Suppressor macrophage treated with lipopolysaccharide for 1 hour (primary cell): ENCODE data around the gene MYOD1.

ENCODE experiments used
- DNase-seq, 3 donors: peaks; one replicate each; pipeline ENCODE4 v3.0.0-alpha.2; 2020 to 2022

The MYOD1 gene

DNA sequence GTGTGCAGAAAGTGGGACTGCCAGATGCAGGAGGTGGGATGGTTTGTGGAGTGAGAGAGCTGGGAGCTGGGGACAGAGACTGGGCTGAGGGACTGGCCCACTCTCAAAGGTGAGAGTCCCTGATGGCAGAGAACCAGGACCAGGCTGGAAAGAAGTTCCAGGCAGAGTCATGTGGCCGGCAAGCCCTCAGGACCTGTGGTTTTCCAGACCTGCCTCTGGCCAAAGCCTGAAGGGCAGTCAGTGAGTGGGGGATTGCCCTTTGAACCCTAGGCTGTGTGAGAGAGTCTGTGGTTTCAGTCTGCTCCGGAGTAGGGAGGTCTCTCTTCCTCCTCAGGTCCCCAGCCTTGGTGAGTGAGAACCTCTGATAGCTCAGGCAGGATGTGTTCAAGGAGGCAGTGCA lies 32.2 kb downstream of the MYOD1 start:
- DNase-seq = no peak

DNA sequence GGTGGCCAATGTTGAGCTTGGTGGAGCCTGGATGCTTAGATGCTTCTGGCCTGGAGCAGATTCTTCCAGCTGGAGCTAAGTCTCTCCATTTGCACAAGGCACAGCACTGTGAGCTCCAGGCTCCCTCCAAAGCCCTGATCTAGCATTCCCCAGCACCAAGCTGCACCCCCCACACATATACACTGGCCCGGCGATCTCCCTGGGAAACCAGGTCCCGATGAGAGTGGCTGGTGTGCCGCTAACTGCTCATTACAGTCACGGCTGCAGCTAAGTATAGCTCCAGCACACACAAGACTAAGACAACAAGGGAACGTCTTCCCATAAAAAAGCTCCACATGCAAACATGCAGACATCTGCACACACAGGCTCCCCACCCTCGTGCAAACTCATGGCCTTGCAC lies 32.8 kb downstream of the MYOD1 start:
- DNase-seq = no peak

DNA sequence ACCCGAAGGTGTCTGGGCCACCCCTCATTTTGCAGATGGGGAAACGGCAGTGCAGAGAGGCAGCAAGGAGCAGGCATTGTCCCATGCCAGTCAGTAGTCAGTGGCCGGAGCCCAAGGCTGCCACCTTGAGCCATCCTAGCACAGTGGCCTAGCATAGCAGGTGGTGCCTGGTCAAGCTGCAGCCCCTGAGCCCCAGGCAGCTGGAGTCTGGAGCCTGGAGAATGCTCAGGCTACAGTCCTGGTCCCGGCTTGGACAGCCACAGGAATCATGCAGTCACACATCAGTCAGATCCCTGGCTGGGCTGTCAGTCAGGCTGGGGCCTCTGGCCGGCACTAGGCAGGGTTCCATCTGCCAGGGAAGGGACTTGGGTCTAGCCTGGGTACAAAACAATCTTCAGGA lies 33.8 kb downstream of the MYOD1 start:
- DNase-seq = no peak

DNA sequence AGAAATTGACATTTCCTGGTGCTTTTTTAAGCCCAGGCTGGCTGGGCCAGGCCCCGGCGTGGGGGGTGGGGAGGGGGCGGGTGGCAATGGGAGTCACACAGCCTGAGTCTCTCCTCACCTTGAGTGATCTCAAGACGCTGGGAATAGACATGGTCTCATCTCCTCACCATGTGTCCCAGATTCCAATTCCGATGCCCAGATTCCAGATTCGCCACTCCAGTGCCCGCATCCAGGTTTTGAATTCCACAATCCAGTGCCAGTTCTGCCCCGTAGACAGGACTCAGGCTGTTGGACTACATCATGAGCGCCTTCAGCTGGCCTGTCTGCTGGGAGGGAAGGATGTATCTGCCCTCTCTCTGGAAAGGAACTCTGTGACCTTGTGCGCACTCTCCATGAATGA lies 34.3 kb downstream of the MYOD1 start:
- no peak for DNase-seq

DNA sequence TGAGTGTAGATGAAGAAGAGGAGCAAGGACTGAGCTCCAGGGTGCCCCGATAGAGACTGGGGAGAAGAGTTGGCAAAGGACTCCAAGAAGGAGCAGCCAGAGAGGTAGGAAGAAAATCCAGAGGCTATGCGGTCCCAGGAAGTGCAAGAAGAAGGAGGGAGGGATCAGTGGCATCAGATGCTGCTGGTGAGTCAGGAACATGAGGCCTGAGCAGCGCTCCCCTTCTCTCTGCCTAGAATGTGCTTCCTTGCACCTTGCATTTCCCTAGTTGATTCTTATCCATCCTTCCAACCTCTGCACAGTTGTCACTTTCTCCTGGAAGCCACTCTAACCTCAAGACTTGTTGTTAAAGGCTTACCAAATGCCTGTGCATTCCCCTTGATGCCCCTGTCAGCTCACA lies 36.5 kb downstream of the MYOD1 start:
- no peak for DNase-seq

DNA sequence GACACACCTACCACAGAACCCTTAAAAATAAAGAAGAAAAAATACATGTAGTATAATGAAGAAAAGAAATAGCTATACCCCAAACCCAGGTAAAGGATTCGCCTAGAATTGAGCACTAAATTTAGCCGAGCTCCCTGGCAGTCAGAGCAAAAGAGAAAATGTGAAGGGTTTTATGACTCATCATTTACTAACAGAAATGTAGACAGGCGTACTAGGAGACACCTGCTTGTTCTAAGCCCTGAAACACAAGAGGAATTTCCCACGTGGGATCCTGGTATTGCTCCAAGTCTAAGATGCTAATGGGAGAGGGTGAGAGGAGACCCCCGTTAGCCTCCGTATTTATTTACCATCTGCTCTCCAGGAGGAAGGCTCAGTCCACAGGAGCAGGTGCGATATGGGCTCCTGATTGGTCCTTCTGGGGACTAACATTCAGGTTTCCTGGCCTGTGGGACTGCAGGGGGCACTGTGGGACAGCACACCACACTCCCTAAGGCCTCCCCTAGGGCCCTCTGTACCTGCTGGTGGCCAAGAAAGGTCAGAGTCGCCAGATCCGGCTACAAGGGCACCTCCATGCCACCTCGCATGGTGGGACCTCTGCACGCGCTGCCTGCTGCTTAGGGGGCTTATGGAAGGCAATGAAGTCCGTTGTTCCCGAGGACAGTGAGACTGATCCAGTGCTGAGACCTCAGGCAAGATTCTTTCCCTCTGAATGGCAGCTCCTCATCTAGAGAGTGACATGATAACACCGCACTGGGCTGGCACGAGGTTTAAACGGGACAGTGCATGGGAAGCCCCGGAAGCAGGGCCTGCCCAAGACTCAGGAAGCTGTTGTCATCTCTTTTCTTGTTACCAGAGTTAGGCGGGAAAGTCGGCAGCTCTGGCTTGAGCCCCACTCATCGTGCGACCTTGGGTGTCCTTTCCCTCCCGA lies 41.0 kb downstream of the MYOD1 start:
- peak in 2 of 3 donors; percentile 28 to 39 for DNase-seq

DNA sequence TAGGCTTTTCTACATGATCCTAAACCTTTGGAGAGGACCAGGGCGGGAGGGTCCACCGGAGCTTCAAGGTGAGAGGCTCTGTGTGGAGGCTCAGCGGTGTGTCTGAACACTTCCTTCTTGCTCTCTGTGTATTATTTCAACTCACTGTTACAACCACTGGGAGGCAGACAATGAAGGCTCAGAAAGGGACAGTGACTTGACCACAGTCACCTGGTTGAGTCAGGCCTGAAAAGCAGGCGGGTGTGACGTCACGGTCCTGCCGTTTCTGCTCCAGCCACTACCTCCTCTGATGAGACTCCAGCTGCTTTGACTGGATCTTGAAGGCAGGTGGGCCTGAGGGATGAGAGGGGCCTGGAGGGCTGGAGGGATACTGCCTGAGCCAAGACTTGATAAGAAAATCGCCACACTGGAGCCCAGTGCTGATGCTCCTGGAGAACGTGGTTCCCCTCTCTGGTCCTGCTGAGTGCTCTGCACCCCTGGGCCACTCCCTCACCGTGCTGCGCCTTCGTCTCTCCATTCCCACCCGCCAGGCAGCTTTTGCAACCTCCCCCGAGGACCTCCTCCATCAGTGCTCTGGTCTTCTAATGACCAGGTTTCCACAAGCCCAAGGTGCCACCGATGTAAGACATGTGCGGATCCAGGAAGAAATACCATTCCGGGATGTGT lies 43.1 kb downstream of the MYOD1 start:
- no peak for DNase-seq

DNA sequence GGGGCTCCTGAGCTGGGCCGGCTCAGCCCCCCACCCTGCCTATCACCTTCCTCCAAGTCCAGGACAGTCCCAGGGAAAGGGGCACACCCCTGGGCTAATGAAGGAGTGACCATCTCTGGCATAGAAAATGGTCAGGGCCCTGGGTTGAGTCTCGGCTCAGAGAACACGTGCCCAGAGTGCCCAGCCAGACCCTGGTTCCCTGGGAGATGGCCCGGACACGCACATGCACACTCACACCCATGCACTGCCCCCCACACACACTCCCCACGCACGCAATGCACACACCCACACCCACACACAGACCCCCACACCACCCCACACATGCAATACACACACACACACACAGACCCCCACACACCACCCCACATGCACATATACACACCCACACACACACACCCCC lies 43.9 kb downstream of the MYOD1 start:
- DNase-seq = no peak

DNA sequence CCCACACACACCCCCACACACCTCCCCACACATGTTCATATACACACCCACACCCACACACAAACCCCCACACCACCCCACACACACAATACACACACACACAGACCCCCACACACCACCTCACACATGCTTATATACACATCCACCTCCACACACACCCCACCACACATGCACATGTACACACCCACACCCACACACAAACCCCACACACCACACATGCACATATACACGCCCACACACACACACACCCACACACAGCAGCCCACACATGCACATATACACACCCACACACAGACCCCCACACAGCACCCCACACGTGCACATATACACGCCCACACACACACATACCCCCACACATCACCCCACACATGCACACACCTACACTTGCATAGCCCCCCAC lies 44.3 kb downstream of the MYOD1 start:
- DNase-seq = no peak

DNA sequence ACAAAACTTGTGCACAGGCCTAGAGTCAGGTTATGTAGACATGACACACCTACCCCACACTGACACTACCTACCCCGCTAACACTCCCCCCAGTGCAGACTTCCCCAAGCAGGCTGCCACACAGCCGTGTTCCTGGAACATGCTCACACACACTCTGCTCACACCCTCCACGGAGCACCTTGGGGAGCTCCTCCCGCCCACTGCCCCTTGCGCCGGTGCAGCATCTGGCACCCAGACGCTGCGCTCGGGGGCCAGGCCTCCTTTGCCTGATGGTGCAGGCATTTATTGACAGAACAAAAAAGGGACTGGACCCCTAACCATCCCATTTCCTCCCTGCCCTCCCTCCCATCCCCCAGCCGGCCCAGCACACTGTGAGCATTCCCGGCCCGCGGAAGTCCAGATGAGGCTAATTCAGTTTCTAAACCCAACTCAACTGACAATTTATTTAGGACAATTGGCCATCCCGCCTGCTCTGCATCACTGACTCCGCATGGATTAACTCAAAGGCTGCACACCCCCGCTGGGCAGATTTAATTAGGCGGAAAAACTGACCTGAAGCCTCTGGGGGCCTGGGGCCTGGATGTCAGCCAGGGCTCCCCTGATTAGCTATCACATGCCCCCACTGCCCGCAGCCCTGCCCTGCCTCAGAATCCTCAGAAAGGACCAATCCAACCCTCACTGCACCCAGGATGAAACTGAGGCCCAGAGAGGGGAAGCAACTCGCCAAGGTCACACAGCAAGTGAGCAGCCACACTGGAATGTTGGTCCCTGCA lies 45.3 kb downstream of the MYOD1 start:
- DNase-seq = no peak

DNA sequence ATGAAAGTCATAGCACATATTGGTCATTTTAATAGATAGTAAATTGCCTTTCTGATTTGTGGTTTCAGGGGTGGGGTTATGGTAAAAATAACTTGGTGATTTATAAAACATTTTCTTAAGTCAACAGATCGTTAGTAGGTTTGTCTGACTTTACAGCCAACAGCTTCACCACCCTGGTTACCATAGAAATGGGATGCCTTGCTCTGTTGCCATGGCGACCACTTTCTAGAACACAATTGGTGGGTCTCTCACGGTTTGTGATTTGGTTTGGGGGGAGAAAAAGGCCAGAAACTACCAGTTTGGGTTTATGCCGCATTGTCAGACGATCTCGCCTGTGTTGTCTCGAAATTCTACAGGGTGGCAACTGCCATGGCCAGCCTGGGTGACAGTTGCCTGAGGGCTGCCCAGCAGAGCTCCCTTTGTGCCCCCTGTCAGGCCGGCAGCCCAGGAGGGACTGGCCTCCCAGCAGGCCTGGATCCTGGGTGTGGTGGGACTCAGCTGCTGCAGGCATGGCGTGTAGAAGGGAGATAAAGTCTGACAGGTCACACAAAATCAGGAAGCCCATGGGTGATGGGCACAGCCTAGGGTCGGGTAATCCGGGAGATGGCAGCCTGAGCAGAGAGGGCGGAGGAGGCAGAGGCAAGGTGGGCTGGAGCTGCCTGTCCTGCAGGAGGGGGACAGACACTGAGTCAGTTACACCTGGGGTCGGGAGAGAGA lies 46.1 kb downstream of the MYOD1 start:
- DNase-seq = no peak

DNA sequence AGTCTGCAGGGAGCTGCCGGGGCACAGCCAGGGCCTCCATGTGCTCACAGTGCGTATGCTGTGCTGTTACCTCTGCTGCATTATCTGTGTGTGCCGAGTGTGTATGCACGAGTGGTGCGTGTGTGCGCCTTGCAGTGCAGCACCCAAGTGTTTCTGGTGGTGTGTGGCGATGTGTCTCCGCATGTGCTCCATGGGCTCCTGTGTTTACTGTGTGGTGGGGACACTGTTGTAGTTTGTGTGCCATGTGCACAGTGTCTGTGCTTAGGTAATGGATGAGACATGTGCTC lies 46.6 kb downstream of the MYOD1 start:
- DNase-seq = no peak

DNA sequence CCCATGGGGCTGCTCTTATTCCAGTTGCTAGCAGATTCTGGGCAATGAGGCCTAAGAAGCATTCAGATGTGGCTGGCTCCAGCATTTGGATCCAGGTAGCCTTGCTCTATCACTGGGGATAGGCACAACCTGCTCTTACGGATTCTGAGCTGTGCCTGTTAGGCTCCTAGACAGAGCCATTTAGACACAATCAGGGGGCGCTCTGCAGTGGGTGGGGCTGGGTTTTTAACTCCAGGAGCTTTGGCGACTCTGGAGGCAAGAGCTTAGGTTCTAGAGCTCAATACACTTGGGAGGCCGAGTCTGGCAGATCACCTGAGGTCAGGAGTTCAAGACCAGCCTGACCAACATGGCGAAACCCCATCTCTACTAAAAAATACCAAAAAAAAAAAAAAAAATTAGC lies 47.2 kb downstream of the MYOD1 start:
- DNase-seq = no peak

DNA sequence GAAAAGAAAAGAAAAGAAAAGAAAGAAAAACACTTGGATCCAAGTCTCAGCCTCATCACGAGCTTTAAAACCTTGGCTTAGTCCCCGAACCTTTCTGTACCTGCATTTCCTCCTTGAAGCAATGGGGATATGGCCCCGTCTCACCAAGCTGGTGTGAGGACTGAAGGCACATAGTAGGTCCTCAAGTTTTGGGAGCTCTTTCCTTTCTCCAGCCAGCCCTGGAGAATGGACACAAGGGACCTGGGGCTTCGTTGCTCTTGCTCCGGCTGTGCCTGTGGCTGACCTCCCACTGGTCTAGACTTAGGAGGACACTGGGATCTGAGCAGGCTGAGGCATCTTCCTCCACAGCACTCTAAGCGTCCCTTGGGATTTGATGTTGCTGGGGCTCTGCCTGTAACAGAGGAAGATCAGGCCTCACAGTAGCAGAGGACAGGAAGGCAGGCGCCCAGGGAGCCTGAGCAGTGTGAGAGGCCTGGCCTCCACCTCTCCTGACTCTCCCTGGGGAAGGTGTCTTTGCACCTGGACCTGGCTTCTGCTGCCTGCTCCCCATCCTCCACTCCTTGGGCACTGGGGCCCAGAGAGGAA lies 48.0 kb downstream of the MYOD1 start:
- DNase-seq = no peak

DNA sequence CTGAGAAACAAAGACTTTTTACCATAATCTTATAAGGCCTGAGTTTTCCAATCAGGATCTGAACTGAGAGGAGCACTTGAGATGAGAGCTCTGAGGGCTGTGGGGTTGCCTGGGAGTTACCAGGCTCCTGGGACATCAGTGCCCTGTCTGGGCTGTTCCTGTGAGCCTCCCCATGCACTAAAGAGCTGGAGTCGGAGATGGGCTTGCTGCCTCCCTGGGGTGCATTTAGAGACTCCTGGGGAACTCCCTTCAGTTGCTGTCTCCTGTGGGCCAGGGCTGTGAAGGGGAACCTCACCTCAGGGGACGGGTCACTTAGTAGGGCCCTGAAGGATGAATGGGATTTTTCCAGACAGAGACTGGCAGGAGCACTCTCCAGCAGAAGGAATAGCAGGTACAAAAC lies 48.5 kb downstream of the MYOD1 start:
- DNase-seq = no peak

DNA sequence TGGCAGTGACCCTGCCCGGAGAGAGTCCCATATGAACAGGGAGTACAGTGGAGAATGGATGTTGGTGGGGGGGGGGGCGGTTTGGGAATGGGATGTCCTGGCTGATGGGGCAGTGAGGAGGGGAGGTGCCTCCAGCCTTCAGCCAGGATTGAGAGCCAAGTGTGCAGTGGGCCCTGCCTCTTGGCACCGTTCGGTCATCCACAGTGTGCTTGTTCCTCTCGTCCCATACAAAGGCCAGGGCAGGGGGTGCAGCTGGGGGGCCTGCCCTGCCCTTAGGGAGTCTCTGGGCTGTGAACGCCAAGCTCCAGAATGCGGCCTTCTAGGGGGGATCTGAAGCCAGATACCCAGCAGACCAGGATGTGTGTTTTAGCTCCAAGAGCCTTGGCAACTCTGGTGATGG lies 49.2 kb downstream of the MYOD1 start:
- DNase-seq = no peak

DNA sequence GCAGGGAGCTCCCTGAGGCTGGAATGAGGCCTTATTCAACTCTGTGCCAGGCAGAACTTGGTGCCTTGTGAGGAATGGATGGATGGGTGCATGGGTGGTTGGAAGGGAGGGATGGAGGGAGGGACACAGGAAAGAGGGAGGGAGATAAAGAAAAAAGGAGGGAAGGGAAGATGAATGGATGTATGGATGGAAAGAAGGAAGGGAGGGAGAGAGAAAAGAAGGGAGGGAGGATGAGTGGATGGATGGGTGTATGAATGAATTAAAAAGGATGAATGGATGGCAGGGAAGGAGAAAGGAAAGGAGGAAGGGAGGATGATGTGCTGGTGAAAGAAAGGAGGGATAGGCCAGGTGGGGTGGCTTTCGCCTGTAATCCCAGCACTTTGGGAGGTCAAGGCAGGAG lies 49.8 kb downstream of the MYOD1 start:
- DNase-seq = no peak

DNA sequence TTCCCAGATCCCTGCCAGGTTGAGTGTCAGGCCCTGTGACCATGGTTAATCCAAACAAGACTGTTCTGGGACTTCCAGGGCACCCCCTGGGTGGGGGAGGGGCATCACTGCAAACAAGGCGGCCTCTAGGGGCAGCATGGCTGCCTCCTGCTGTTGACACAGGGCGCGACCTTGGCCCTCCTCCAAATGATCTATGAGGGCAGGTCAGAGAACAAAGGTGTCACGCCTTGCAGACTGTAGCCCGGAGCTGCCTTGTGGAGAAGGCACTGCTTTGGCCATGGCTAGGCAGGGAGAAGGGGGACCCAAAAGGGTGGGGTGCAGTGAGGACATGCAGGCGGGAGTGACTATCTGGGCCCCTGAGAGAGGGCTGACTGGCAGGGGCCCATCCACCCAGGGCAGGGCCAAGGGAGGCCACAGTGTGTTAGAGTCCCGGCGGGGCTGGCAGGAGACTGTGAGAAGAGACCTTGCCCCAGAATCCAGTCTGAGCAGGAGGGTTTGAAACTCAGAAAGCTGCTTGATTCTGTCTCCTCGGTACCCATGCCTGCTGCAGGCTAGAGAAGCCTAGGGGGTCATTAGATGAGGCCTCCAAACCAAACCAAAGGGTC lies 50.8 kb downstream of the MYOD1 start:
- DNase-seq = peak in 1 of 3 donors; percentile 34

DNA sequence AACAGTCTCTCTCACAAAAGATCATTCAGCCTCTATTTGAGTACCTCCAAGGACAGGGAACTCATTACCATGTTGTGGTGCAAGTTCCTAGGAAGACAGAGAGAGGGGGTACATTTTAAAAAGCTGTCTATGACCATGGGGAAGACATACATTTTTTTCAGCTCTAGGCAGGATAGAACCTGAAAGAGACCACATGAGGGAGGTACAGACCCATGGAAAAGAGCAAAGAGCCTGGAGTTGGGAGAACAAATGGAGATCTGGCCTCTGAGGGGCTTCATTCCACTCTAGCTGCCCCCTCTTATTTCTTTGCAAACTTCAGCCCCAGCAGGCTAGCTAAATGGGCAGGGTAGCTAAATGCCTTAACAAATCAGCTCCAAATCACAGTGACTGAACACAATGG lies 51.5 kb downstream of the MYOD1 start:
- no peak for DNase-seq

DNA sequence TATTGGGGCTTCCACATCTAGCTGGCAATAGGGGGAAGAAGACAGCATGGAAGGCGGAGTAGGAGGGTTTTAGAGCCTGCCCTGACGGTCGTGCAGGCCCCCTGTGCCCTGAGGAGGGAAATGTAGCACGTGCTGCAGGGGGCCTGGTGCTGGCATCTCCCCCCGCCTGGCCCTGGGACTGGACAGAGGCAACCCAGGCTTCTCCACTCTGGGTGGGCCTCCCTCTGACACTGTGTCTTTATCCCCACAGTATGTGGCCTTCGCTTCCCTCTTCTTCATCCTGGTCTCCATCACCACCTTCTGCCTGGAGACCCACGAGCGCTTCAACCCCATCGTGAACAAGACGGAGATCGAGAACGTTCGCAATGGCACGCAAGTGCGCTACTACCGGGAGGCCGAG lies 52.0 kb downstream of the MYOD1 start:
- DNase-seq = no peak
